DLD1 (cell line): ENCODE data around the gene RAPGEF4.
"Not testable (repeated sequence)": the region's sequence is repeated elsewhere in the genome, so short reads cannot be mapped to it uniquely, and the experiment has no call there.

Experiments
- in situ Hi-C: cut with HindIII; loops from 2 replicates; pipeline ENCODE4 v1.10.0; 2017; ENCODE audit warnings: low sequenced_read_pairs

Gene RAPGEF4

GRCh38 chr2:173086518-173087213, 351.0 kb downstream of the RAPGEF4 start:
- in situ Hi-C loops = no loop called here

GRCh38 chr2:173087214-173087581, 351.6 kb downstream of the RAPGEF4 start:
- in situ Hi-C loops = no loop called here

- in situ Hi-C loops = no loop called here
Observed at GRCh38 chr2:173087793-173088496, 352.3 kb downstream of the RAPGEF4 start.

DNA sequence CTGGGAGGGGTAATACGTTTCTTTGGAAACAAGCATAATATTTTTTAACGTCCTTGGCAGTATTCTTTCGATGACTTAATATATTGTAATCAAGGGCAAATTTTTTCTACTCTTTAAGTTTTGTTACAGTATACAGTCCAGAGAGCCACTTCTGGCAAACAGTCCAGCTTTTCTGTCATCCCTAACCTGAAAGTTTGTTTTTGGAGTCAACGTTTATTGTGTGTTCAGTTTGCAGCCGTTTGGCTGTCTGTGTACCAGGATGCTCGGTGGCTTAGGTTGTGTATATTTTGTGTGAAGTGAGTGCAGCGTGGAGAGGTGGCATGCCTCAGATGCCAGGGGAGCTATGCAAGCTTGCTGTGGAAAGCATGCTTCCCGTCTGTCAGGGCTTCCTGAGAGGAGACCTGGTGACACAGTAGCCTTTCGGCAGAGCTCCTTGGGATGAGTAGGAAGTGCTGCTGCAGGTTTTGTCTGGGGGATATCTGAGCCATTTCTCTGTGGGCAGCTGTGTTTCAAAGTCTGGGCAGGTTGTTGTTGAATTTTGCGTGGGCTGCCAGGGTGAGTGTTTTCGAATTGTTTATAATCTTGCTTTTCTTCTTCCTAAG, 354.7 kb downstream of the RAPGEF4 start:
- in situ Hi-C loops = no loop called here

GRCh38 chr2:173090973-173091660, 355.5 kb downstream of the RAPGEF4 start:
- in situ Hi-C loops = no loop called here

DNA sequence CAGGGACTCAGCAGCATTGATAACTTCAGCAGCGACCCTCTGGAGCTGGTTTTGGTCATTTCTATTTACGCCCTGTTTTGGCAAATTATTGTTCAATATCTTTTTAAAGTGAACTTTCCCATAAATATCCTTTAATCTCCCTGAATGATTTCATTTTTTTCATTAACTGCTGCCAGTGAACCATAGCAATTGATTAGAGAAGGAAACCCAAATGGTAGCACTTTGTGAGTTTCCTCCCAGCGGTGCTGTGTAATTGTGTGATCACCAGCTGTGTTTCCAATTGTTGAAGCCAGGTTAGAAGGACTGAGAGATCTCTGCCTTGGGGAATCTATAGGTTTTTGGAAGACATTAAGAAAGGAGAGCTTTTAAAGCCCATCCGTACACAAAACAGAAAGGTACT, 356.3 kb downstream of the RAPGEF4 start:
- in situ Hi-C loops = no loop called here

- in situ Hi-C loops = no loop called here
Observed at GRCh38 chr2:173092844-173093402, 357.3 kb downstream of the RAPGEF4 start.

DNA sequence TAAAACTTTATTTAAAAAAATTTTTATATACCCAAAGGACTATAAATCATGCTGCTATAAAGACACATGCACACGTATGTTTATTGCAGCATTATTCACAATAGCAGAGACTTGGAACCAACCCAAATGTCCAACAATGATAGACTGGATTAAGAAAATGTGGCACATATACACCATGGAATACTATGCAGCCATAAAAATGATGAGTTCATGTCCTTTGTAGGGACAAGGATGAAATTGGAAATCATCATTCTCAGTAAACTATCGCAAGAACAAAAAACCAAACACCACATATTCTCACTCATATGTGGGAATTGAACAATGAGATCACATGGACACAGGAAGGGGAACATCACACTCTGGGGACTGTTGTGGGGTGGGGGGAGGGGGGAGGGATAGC, 358.0 kb downstream of the RAPGEF4 start:
- in situ Hi-C loops = not testable (repeated sequence)

- in situ Hi-C loops = no loop called here
Observed at GRCh38 chr2:173094731-173095130, 359.1 kb downstream of the RAPGEF4 start.

- in situ Hi-C loops = no loop called here
Observed at GRCh38 chr2:173095356-173095755, 359.7 kb downstream of the RAPGEF4 start.

- in situ Hi-C loops = no loop called here
Observed at GRCh38 chr2:173099271-173099670, 363.6 kb downstream of the RAPGEF4 start.

- in situ Hi-C loops = no loop called here
Observed at GRCh38 chr2:173099804-173100203, 364.2 kb downstream of the RAPGEF4 start.

GRCh38 chr2:173101687-173102086, 366.0 kb downstream of the RAPGEF4 start:
- in situ Hi-C loops = no loop called here
